Measurements from ENCODE around the gene STAT4.

STAT4 gene

DNA sequence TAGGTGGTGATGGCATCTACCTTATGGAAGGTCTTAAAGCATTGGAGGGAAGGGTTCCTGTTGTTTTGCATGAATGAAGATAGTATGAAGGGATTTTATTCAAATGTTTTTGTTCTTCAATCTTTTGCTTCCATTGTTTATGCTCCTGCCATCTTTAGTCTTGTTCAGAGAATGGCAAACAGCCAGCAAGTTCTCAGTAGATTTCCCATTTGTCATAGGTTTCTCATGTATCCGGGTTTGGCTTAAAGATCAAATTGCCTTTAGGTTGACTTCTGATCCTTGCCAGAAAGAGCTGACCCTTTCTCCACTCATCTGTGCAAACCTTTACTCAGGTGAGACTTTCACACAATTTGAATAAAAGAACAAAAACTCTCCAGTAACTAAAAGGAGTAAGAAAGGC is 44.2 kb upstream of the STAT4 start:
- H3K4ac ChIP-seq (ENCODE audit: low read depth, low read length) = no peak overlapping the region
- H2AFZ ChIP-seq (ENCODE audit: insufficient read depth, low read length, poor library complexity) = no peak overlapping the region
- no peaks in the 10 kb centered on the region for H3K79me1 ChIP-seq (ENCODE audit: low read length)
- H4K12ac ChIP-seq (ENCODE audit: low read depth, low read length) = no peak overlapping the region
- H2BK5ac ChIP-seq (ENCODE audit: low read depth, low read length, poor library complexity) = no peak overlapping the region
- no peak overlapping the region for H3K14ac ChIP-seq (ENCODE audit: low read length)
- H2BK120ac ChIP-seq (ENCODE audit: insufficient read depth, low read length, poor library complexity) = no peak overlapping the region
- H3K4me3 ChIP-seq (ENCODE audit: low read depth, low read length) = no peak overlapping the region
- H3K36me3 ChIP-seq (ENCODE audit: control insufficient read depth in 1 of 2, insufficient read depth in 2 of 2, low read length in 2 of 2) = no peaks in the 10 kb centered on the region
- no peak overlapping the region for H3K23ac ChIP-seq (ENCODE audit: low read length)
- no peaks in the 10 kb centered on the region for H3K9me3 ChIP-seq (ENCODE audit: insufficient read depth, low read depth, low read length)
- H4K91ac ChIP-seq (ENCODE audit: low read depth, low read length) = no peak overlapping the region
- no CpG with 5 or more reads among the region's 1 CpG for WGBS (ENCODE audit: extremely low coverage, insufficient coverage, insufficient read length)
- H2BK12ac ChIP-seq (ENCODE audit: low read length) = no peak overlapping the region
- no peaks in the 10 kb centered on the region for H3K4me1 ChIP-seq (ENCODE audit: control insufficient read depth in 1 of 2, insufficient read depth in 2 of 2, low read length in 2 of 2)
- no peak overlapping the region for H2AK5ac ChIP-seq (ENCODE audit: low read length)
- no peak for DNase-seq
- no peak overlapping the region for H3K4me2 ChIP-seq (ENCODE audit: low read length)
- no peaks in the 10 kb centered on the region for H3K27me3 ChIP-seq (ENCODE audit: insufficient read depth, low read length)
- no peak overlapping the region for H3K18ac ChIP-seq (ENCODE audit: low read length)
- no peaks in the 10 kb centered on the region for H3K79me2 ChIP-seq (ENCODE audit: control insufficient read depth, insufficient read depth, low read length, poor library complexity)
- no peak overlapping the region for H3K27ac ChIP-seq (ENCODE audit: low read depth, low read length)
- H4K8ac ChIP-seq (ENCODE audit: low read depth, low read length) = no peak overlapping the region
- no peak overlapping the region for H3K9ac ChIP-seq (ENCODE audit: low read length)

DNA sequence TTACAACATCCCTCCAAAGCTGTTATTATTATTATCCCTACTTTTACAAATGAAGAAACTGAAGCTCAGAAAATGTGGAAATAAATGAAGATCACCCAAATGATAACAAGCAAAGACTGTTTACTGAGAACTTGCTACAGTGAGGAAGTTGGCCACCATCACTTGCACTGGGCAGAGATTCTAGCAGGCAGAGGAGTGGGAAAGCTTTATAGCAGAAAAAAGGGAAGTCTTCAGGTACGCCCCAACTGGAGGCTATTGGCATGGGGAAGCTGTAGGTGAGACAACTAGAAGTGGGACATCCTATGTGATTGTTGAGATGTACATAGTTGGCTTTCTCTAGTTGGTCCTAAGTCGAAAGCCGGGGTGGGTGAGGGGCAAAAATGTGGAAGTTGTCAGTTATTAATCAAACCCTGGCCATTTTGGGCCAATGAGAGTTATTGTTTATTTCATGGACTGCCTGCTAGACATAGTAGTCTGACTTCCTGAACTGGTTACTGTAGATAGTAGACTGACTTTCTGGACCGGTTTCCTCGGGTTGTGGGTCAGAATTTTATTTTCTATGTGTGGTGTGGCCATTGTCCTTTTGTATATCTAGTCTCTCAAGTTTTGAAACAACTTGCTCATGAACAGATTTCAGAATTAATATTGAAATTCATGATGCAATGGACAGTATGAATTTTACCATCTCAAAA is 40.2 kb upstream of the STAT4 start:
- no peaks in the 10 kb centered on the region for H3K79me2 ChIP-seq (ENCODE audit: control insufficient read depth, insufficient read depth, low read length, poor library complexity)
- no peak overlapping the region for H4K12ac ChIP-seq (ENCODE audit: low read depth, low read length)
- no peak overlapping the region for H3K4me3 ChIP-seq (ENCODE audit: low read depth, low read length)
- no peak overlapping the region for H3K4ac ChIP-seq (ENCODE audit: low read depth, low read length)
- H3K36me3 ChIP-seq (ENCODE audit: control insufficient read depth in 1 of 2, insufficient read depth in 2 of 2, low read length in 2 of 2) = no peaks in the 10 kb centered on the region
- no peak overlapping the region for H4K8ac ChIP-seq (ENCODE audit: low read depth, low read length)
- no peaks in the 10 kb centered on the region for H3K79me1 ChIP-seq (ENCODE audit: low read length)
- H3K14ac ChIP-seq (ENCODE audit: low read length) = no peak overlapping the region
- H3K4me1 ChIP-seq (ENCODE audit: control insufficient read depth in 1 of 2, insufficient read depth in 2 of 2, low read length in 2 of 2) = no peaks in the 10 kb centered on the region
- no peak overlapping the region for H3K4me2 ChIP-seq (ENCODE audit: low read length)
- no peak overlapping the region for H2AFZ ChIP-seq (ENCODE audit: insufficient read depth, low read length, poor library complexity)
- H3K18ac ChIP-seq (ENCODE audit: low read length) = no peak overlapping the region
- no peaks in the 10 kb centered on the region for H3K9me3 ChIP-seq (ENCODE audit: insufficient read depth, low read depth, low read length)
- H3K27ac ChIP-seq (ENCODE audit: low read depth, low read length) = no peak overlapping the region
- no CpG with 5 or more reads among the region's 5 CpGs for WGBS (ENCODE audit: extremely low coverage, insufficient coverage, insufficient read length)
- H2BK12ac ChIP-seq (ENCODE audit: low read length) = no peak overlapping the region
- no peak for DNase-seq
- H4K91ac ChIP-seq (ENCODE audit: low read depth, low read length) = no peak overlapping the region
- H2AK5ac ChIP-seq (ENCODE audit: low read length) = no peak overlapping the region
- H3K9ac ChIP-seq (ENCODE audit: low read length) = no peak overlapping the region
- no peak overlapping the region for H2BK5ac ChIP-seq (ENCODE audit: low read depth, low read length, poor library complexity)
- no peak overlapping the region for H3K23ac ChIP-seq (ENCODE audit: low read length)
- no peaks in the 10 kb centered on the region for H3K27me3 ChIP-seq (ENCODE audit: insufficient read depth, low read length)
- H2BK120ac ChIP-seq (ENCODE audit: insufficient read depth, low read length, poor library complexity) = no peak overlapping the region

DNA sequence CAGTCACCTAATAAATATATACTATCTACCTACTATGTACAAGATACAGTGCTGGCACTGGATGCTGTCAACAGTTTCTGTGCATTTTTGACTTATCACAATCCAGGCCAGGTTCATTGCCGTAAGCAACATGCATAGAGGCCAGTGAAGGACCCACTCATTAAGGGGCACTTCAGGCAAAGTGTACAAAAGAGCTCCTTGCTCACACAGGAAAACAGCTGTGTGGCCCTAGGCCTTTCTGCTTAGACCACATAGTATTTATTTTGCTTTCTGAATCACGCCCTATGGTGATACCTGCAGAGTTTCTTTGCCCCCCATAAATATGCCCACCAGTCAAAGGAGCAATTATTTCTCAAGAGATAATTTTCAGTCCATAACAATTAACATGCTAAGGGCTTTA is 39.6 kb upstream of the STAT4 start:
- Histone ChIP-seq H3K18ac (ENCODE audit: low read length) (no peak overlapping the region), H3K9me3 (ENCODE audit: insufficient read depth, low read depth, low read length) (no peaks in the 10 kb centered on the region), H2BK12ac (ENCODE audit: low read length) (no peak overlapping the region), H4K8ac (ENCODE audit: low read depth, low read length) (no peak overlapping the region), H3K23ac (ENCODE audit: low read length) (no peak overlapping the region), H4K12ac (ENCODE audit: low read depth, low read length) (no peak overlapping the region), H3K14ac (ENCODE audit: low read length) (no peak overlapping the region), H3K4me2 (ENCODE audit: low read length) (no peak overlapping the region), H4K91ac (ENCODE audit: low read depth, low read length) (no peak overlapping the region), H2AFZ (ENCODE audit: insufficient read depth, low read length, poor library complexity) (no peak overlapping the region), H3K36me3 (ENCODE audit: control insufficient read depth in 1 of 2, insufficient read depth in 2 of 2, low read length in 2 of 2) (no peaks in the 10 kb centered on the region), H3K9ac (ENCODE audit: low read length) (no peak overlapping the region), H3K79me2 (ENCODE audit: control insufficient read depth, insufficient read depth, low read length, poor library complexity) (no peaks in the 10 kb centered on the region), H3K4me1 (ENCODE audit: control insufficient read depth in 1 of 2, insufficient read depth in 2 of 2, low read length in 2 of 2) (no peaks in the 10 kb centered on the region), H3K27me3 (ENCODE audit: insufficient read depth, low read length) (no peaks in the 10 kb centered on the region), H3K27ac (ENCODE audit: low read depth, low read length) (no peak overlapping the region), H2BK120ac (ENCODE audit: insufficient read depth, low read length, poor library complexity) (no peak overlapping the region), H3K4ac (ENCODE audit: low read depth, low read length) (no peak overlapping the region), H2BK5ac (ENCODE audit: low read depth, low read length, poor library complexity) (no peak overlapping the region), H2AK5ac (ENCODE audit: low read length) (no peak overlapping the region), H3K4me3 (ENCODE audit: low read depth, low read length) (no peak overlapping the region), H3K79me1 (ENCODE audit: low read length) (no peaks in the 10 kb centered on the region)
- WGBS (ENCODE audit: extremely low coverage, insufficient coverage, insufficient read length) = no CpG with 5 or more reads among the region's 2 CpGs
- no peak for DNase-seq

DNA sequence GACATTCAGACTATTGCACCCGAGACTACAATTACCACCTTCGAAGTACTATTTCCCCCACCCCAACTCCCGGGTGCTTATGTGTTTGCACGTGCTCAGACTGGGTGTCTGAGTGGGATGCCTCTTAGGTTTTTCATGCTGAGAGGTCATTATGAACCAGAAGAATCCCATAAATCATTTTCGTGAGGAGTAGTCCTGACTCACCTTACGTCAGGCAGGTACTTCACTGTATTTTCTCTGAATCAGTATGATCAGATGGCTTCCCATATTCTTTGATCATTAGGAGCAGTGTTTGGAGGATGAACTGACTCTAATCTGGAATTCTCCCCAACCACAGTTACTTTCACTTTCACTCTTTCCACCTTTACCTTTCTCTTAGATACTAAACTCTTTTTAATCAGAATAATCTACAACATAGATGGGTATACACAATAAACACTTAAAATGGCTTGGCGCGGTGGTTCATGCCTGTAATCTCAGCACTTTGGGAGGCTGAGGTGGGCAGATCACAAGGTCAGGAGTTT is 38.4 kb upstream of the STAT4 start:
- Histone ChIP-seq H3K14ac (ENCODE audit: low read length) (no peak overlapping the region), H3K23ac (ENCODE audit: low read length) (no peak overlapping the region), H3K4me3 (ENCODE audit: low read depth, low read length) (no peak overlapping the region), H3K36me3 (ENCODE audit: control insufficient read depth in 1 of 2, insufficient read depth in 2 of 2, low read length in 2 of 2) (no peaks in the 10 kb centered on the region), H3K9ac (ENCODE audit: low read length) (no peak overlapping the region), H3K9me3 (ENCODE audit: insufficient read depth, low read depth, low read length) (no peaks in the 10 kb centered on the region), H4K8ac (ENCODE audit: low read depth, low read length) (no peak overlapping the region), H3K27ac (ENCODE audit: low read depth, low read length) (no peak overlapping the region), H2BK5ac (ENCODE audit: low read depth, low read length, poor library complexity) (no peak overlapping the region), H3K79me1 (ENCODE audit: low read length) (no peaks in the 10 kb centered on the region), H2BK12ac (ENCODE audit: low read length) (no peak overlapping the region), H2BK120ac (ENCODE audit: insufficient read depth, low read length, poor library complexity) (no peak overlapping the region), H3K18ac (ENCODE audit: low read length) (no peak overlapping the region), H3K4ac (ENCODE audit: low read depth, low read length) (no peak overlapping the region), H2AK5ac (ENCODE audit: low read length) (no peak overlapping the region), H2AFZ (ENCODE audit: insufficient read depth, low read length, poor library complexity) (no peak overlapping the region), H3K27me3 (ENCODE audit: insufficient read depth, low read length) (no peaks in the 10 kb centered on the region), H3K4me2 (ENCODE audit: low read length) (no peak overlapping the region), H3K79me2 (ENCODE audit: control insufficient read depth, insufficient read depth, low read length, poor library complexity) (no peaks in the 10 kb centered on the region), H4K12ac (ENCODE audit: low read depth, low read length) (no peak overlapping the region), H3K4me1 (ENCODE audit: control insufficient read depth in 1 of 2, insufficient read depth in 2 of 2, low read length in 2 of 2) (no peaks in the 10 kb centered on the region), H4K91ac (ENCODE audit: low read depth, low read length) (no peak overlapping the region)
- DNase-seq = no peak
- WGBS (ENCODE audit: extremely low coverage, insufficient coverage, insufficient read length) = no CpG with 5 or more reads among the region's 8 CpGs

Measured in trophoblast cell (in vitro differentiated cells and primary cell).